ENCODE results near the gene GALNT2. TPM values are rescaled to one million over a fixed set of nuclear protein-coding genes. Genes with fewer than 3 reads are reported as not detected.

The GALNT2 gene
- total and polyA plus RNA-seq, 2 donors from 2014 or later, result 20.2 to 59.2 TPM

GRCh38 chr1:230208619-230209261 lies 141.7 kb downstream of the GALNT2 start:
- FAIRE-seq (no peak), DNase-seq (no peak)
- no peak overlapping the region for H3K4me3 ChIP-seq (ENCODE audit: low read length in 3 of 3)
- H3K36me3 ChIP-seq (ENCODE audit: control insufficient read depth in 2 of 3, insufficient read depth in 3 of 3, low read length in 3 of 3), result no peaks in the 10 kb centered on the region
- no peak for TF ChIP-seq CTCF (IDR thresholded peaks at IDR 0.05; ENCODE audit: borderline replicate concordance, extremely low read depth, insufficient read depth)
- no peaks in the 10 kb centered on the region for H3K4me1 ChIP-seq (ENCODE audit: control insufficient read depth in 2 of 3, insufficient read depth in 2 of 3, low read depth in 1 of 3, low read length in 3 of 3)
- H3K9ac ChIP-seq (ENCODE audit: low read length in 3 of 3), result no peak overlapping the region
- H3K9me3 ChIP-seq (ENCODE audit: control insufficient read depth in 2 of 3, insufficient read depth in 1 of 3, low read length in 3 of 3), result no peaks in the 10 kb centered on the region
- H3K27me3 ChIP-seq (ENCODE audit: control insufficient read depth, insufficient read depth, low read length), result no peaks in the 10 kb centered on the region
- H3K27ac ChIP-seq (ENCODE audit: low read depth in 2 of 2, low read length in 2 of 2), result no peak overlapping the region
- intact Hi-C loops (cut with DNase I), result no loop called here

GRCh38 chr1:230210326-230210980 lies 143.4 kb downstream of the GALNT2 start:
- FAIRE-seq, result no peak
- H3K27ac ChIP-seq (ENCODE audit: low read depth in 2 of 2, low read length in 2 of 2), result no peak overlapping the region
- no peak for TF ChIP-seq CTCF (IDR thresholded peaks at IDR 0.05; ENCODE audit: borderline replicate concordance, extremely low read depth, insufficient read depth)
- DNase-seq, result no peak
- peaks cover 0 to 8% (median 0%) of the 10 kb centered on the region in 3 donors for H3K4me1 ChIP-seq (ENCODE audit: control insufficient read depth in 2 of 3, insufficient read depth in 2 of 3, low read depth in 1 of 3, low read length in 3 of 3)
- intact Hi-C loops (cut with DNase I), result no loop called here
- H3K9me3 ChIP-seq (ENCODE audit: control insufficient read depth in 2 of 3, insufficient read depth in 1 of 3, low read length in 3 of 3), result no peaks in the 10 kb centered on the region
- H3K36me3 ChIP-seq (ENCODE audit: control insufficient read depth in 2 of 3, insufficient read depth in 3 of 3, low read length in 3 of 3), result no peaks in the 10 kb centered on the region
- no peak overlapping the region for H3K9ac ChIP-seq (ENCODE audit: low read length in 3 of 3)
- no peaks in the 10 kb centered on the region for H3K27me3 ChIP-seq (ENCODE audit: control insufficient read depth, insufficient read depth, low read length)
- no peak overlapping the region for H3K4me3 ChIP-seq (ENCODE audit: low read length in 3 of 3)

DNA sequence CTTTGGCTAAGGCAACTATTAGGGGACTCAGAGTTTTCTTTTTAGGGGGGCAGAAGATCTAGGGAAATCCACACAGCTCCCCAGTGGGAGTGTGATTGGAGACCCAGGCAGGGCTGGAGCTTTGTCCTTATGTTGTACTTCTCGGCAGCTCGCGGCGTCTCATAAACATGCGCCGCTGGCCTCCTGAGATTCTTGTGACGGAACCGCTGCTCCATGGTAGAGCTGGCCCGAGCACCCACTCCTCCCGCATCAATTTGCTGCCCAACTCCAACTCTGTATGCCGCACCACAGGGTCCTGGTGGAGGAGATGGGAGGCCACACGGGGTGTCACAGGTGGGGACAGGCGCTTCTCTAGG lies 143.9 kb downstream of the GALNT2 start:
- FAIRE-seq (no peak), DNase-seq (no peak)
- H3K27me3 ChIP-seq (ENCODE audit: control insufficient read depth, insufficient read depth, low read length), result no peaks in the 10 kb centered on the region
- no peak overlapping the region for H3K4me3 ChIP-seq (ENCODE audit: low read length in 3 of 3)
- H3K36me3 ChIP-seq (ENCODE audit: control insufficient read depth in 2 of 3, insufficient read depth in 3 of 3, low read length in 3 of 3), result no peaks in the 10 kb centered on the region
- no peak overlapping the region for H3K9ac ChIP-seq (ENCODE audit: low read length in 3 of 3)
- H3K27ac ChIP-seq (ENCODE audit: low read depth in 2 of 2, low read length in 2 of 2), result no peak overlapping the region
- H3K9me3 ChIP-seq (ENCODE audit: control insufficient read depth in 2 of 3, insufficient read depth in 1 of 3, low read length in 3 of 3), result no peaks in the 10 kb centered on the region
- intact Hi-C loops (cut with DNase I), result no loop called here
- peaks cover 0 to 9% (median 0%) of the 10 kb centered on the region in 3 donors for H3K4me1 ChIP-seq (ENCODE audit: control insufficient read depth in 2 of 3, insufficient read depth in 2 of 3, low read depth in 1 of 3, low read length in 3 of 3)
- TF ChIP-seq CTCF (IDR thresholded peaks at IDR 0.05; ENCODE audit: borderline replicate concordance, extremely low read depth, insufficient read depth), result no peak

All from kidney (tissue), 14 donors.